ENCODE data around the gene SRPK3.
"Not testable (repeated sequence)": the region's sequence is repeated elsewhere in the genome, so short reads cannot be mapped to it uniquely, and the experiment has no call there.

Gene SRPK3

DNA sequence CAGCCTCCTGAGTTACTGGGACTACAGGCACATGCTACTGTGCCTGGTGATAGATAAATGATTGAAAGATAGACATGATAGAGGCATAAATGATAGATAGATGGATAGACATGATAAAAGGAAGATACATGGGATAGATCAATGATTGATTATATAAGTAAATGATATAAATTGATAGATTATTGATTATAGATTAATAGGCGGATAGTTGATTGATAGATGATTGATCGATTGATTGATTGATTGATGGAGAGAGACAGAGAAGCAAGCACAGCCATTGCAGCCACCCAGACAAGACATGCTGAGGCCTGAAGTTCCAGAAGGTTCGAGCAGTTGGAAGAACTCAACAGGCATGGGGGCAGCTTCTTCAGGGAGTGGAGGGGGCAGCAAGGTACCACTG lies 34.5 kb upstream of the SRPK3 start:
- in situ Hi-C loops (cut with HindIII; ENCODE audit: low sequenced_read_pairs), result no loop called here

DNA sequence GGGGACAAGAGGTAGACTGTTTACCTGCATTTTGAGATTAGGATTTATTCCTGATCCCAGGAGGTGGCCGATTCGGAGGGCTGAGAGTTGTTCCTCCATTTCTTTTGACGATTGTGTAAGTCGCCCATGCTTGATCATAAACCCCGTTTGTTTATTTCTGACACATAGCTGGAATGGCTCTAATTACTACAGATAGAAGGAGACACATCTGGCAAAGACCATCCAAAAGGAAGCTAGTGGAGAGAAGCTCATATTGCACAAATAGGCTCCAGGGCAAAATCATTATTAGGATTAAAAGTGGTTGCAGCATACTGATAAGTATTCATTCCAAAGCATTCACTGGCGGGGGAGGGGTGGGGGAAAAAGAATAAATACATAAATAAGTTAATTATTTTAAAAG lies 33.9 kb upstream of the SRPK3 start:
- in situ Hi-C loops (cut with HindIII; ENCODE audit: low sequenced_read_pairs), result not testable (repeated sequence)

DNA sequence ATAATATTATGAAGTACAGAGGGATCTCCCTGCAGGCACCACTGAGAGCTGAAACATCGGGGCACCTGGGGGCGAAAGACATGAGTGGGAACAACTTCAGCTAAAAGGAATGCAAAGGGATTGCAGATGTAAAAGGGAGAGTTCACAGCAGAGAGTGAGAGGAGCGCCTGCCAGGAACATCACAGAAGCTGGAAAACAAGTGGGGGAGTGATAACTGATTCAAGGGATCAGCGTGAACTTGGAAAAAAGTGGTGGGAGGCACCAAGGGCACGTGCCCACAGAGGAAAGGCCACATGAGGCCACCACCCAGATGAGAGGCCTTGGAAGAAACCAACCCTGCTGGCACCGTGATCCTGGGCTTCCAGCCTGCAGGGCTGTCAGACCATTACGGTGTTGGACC lies 31.8 kb upstream of the SRPK3 start:
- in situ Hi-C loops (cut with HindIII; ENCODE audit: low sequenced_read_pairs), result not testable (repeated sequence)

DNA sequence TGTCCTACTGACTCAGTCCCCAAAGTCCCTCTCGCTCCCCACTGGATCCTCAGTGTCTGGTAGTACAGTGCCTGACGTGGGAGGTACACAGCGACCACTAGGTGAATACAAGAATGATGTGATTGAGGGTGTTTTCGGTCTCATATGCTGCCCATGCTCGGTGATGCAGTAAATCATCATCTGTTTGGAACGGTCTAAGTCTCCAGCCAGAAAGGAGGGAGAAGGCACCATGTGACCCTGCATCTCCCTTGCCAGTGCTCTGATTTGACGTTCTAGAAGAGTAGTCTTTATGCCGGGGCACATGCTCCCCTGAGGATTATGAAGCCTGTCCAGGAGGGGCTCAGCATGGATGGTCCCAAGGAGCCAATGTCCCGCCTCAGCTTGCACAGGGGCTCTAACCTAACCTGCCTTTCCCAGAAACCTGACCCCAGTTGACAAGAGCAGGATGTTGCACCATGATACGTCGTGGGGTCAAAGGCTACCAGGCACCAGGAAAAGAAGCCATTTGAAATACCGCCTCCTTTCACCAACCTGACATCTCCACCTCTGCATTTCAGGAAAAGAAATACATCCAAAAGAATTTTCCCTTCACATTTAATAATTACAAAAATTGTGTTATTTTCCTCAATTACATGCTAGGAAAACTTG lies 30.6 kb upstream of the SRPK3 start:
- in situ Hi-C loops (cut with HindIII; ENCODE audit: low sequenced_read_pairs), result no loop called here

DNA sequence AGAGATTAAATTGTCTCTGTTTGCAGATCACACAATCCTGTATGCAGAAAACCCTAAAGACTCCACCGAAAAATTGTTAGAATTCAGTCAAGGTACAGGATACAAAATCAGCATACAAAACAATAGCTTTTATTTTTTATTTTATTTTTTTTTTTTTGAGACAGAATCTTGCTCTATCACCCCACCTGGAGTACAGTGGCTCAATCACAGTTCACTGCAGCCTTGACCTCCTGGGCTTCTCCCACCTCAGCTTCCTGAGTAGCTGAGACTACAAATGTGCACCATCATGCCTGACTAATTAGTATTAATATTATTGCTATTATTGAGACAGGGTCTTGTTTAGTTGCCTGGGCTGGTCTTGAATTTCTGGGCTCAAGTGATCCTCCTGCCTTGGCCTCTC lies 25.7 kb upstream of the SRPK3 start:
- in situ Hi-C loops (cut with HindIII; ENCODE audit: low sequenced_read_pairs), result no loop called here

DNA sequence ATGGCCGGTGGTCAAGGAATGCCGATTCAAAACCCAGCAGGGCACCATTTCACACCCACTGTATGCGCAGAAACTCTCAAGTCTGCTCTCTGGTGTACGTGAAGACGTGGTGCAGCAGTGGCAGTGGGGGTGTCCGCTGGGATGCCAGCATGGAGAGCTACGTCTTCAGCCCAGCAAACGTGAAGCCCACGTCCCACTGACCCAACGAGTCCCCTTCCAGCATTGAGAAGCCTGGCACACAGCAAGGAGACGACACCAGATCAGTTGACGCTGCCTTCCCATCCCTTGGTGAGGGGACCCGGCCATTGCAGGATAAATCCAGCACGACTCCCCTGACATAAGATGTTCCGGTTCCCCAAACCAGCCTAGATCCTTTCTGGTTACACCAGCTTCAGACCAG lies 19.0 kb upstream of the SRPK3 start:
- in situ Hi-C loops (cut with HindIII; ENCODE audit: low sequenced_read_pairs), result no loop called here

DNA sequence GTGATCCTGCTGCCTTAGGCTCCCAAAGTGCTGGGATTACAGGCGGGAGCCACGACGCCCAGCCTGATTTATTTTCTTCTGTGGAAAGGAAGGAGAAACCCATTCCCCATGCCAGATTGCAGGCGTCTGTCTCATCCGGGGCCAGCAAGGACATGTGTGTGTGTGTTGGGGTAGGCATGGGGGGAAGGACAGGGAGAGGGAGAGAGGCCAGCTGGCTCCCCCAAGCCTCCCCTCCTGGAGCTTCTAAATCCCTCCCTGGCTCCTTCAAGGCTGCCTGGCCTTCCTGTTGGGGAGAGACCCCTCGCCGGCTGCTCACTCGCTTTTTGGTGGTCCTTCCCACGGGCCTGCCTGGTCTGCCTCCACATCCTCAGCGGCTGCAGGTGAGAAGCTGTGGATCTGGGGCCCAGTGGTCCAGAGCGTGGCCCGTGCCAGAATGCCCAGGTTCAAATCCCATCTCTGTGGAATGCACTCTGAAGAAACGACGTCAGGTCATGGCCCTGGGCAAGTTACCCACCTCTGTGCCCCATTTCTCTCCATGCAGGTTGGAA lies 18.1 kb upstream of the SRPK3 start:
- in situ Hi-C loops (cut with HindIII; ENCODE audit: low sequenced_read_pairs), result no loop called here

DNA sequence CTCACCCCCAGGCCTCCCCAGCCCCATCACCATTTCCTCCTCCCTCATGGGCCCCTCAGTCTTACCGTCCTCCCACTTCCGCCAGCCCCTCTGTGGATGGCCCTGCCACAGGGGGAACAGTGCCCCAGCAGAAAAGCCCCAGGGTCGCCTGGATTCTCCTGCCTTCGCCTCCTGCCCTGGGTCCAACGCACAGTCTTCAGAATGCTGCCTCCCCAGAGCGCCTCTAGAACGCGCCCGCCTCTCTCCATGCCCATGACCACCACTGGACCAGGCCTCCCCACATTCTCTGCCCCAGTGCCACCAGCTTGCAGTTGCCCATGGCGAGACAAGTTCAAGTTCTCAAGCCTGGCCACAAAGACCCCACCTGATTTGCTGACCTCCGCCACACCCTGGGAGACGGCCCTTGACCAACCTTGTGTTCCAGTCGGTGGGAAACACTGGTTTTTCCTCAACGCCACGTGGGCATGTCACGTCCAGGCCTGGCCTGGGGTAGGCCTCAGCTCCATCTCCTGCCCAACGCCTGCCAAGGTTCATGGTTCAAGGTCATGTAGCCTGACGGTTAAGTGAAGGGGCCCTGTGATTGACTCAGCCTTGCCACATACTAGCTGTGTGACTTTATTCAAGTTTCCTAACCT lies 17.4 kb upstream of the SRPK3 start:
- in situ Hi-C loops (cut with HindIII; ENCODE audit: low sequenced_read_pairs), result no loop called here

DNA sequence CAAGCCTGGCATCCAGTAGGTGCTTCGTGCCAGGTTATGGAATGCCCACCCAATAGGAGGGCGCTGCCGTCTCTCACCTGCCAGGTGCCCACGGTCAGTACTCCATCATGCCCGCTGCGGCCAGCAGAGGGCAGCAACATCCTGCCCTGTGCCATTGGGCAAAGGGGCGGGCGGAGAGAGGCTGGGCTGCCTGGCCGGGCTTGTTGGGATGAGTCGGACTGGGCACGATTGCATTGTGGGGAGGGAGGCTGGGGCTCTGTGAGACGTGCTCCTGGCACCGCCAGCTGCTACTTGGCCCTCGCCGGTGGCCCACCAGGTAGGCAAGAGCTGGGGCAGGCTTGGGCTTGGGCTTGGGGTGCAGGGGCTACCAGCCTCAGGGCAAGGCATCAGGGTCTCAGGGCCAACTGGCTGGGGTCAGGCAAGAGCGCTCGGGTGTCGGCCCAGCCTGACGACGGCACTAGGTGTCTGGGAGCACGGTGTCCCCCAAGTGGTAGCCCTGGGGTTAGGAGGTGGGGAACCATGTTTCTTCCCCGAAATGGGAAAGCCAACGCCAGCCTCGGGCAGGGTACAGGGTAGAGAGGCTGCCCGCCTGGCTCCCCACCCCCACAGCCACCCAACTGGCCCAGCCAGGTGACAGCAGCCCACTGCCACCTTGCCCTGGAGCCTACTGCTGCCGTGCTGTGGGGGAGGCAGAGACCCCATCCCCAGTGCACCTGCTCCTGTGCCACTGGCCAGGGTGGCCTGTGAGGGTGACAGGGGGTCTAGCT lies 16.7 kb upstream of the SRPK3 start, which contains the start of gene PLXNB3:
PLXNB3 (plus strand) TSS at position 261 of the 767 bp plus-strand sequence. CDS start 1,287 bp downstream, outside the sequence.
- in situ Hi-C loops (cut with HindIII; ENCODE audit: low sequenced_read_pairs), result no loop called here

DNA sequence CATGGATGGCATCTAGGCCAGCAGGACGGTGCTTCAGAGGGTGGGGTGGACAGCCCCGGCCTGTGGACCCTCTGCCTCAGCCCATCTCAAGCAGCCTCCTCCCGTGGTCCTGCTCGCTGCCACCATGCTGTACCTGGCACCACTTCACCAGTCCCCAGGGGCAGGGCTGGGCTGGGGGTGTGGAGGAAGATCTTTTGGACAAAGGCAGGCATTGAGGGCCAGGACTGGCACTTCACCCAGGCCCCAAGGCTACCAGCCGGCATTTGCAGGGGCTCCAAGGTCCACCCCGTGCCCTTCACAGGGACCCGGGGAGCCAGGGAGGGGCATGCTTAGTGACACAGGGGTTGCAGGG lies 16.1 kb upstream of the SRPK3 start:
- in situ Hi-C loops (cut with HindIII; ENCODE audit: low sequenced_read_pairs), result no loop called here

DNA sequence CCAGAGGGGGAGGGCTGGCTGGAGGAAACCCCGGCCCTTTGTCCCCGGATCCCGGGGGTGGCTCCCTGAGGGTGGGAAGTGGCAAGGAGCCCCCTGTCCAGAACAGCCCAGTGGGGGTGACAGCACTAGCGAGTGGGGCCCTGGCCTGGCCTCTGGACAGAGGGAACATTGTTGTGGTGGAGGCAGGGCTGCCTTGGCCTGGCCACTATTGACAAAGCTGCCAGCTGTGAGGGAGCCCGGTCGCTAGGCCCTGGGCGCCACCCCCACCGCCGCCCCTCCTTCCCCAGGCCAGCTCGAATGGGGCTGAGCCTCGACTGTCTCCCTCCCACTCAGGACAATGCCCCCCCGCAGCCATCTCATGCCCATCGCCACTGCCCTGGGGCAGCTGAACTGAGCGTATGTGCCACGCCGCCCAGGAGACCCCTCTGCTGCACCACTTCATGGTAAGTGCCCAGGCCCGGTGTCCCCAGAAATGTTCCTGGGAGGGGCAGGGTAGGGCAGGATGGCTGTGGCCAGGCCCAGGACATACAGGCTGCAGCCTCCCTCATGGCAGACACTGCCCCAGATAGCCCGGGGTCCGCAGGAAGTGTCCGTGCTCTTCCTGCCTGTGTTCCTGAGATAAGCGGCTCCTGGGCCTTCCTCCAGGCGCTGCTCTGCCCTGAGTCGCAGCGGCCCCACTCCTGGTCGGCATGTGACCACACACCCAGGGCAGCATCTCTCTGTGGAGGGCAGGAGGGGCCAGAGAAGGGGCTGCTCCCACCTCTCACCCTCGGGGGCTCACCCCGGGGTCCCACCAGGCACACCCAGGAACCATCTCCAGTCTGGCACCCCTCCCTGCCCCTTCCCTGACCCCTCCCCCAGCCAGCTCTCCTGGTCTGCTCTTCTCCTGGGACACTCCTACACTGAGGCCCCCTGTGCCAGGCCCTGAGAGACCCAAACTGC lies 15.4 kb upstream of the SRPK3 start:
- in situ Hi-C loops (cut with HindIII; ENCODE audit: low sequenced_read_pairs), result no loop called here

DNA sequence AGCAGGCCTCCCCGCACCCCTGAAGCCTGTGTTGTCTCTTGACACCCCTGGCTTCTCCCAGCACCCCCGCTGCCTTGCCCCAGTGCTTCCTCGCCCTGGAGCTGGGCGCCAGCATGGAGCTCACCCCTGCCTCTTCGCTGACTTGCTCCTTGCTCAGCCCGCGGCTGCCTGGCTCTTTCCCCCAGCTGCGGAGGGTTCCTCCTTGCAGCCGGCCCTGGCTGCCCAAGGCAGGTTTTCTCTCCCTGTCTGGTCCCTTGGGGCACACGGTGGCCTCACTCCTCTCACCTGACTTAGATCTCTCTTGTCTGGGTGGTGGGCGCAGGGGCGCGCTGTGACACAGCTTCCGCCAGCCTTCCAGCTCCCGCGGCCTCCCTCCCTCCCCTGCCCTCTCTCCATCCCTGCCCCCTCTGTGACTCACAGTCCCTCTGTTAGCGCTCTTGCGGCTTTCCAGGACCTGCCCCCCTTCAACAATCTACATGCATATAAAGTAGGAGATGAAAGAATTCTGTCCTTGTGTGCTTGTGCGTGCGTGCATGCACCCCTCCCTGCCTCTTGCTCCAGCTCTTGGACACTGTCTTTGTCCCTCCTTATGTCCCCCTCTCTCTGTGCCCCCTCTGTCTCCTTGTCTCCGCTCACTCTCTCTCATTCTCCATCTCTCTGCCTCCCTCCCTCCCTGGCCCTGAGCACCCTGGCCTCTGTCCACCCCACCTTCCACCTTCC lies 14.6 kb upstream of the SRPK3 start:
- in situ Hi-C loops (cut with HindIII; ENCODE audit: low sequenced_read_pairs), result no loop called here

DNA sequence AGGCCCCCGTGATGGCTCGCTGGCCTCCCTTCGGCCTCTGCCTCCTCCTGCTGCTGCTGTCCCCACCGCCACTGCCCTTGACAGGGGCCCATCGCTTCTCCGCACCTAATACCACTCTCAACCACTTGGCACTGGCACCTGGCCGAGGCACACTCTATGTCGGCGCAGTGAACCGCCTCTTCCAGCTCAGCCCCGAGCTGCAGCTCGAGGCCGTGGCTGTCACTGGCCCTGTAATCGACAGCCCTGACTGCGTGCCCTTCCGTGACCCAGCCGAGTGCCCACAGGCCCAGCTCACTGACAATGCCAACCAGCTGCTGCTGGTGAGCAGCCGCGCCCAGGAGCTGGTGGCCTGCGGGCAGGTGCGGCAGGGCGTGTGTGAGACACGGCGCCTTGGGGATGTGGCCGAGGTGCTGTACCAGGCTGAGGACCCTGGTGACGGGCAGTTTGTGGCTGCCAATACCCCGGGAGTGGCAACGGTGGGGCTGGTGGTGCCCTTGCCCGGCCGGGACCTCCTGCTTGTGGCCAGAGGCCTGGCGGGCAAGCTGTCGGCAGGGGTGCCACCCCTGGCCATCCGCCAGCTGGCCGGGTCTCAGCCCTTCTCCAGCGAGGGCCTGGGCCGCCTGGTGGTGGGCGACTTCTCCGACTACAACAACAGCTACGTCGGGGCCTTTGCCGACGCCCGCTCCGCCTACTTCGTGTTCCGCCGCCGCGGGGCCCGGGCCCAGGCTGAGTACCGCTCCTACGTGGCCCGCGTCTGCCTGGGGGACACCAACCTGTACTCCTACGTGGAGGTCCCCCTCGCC lies 13.8 kb upstream of the SRPK3 start:
- in situ Hi-C loops (cut with HindIII; ENCODE audit: low sequenced_read_pairs), result no loop called here

DNA sequence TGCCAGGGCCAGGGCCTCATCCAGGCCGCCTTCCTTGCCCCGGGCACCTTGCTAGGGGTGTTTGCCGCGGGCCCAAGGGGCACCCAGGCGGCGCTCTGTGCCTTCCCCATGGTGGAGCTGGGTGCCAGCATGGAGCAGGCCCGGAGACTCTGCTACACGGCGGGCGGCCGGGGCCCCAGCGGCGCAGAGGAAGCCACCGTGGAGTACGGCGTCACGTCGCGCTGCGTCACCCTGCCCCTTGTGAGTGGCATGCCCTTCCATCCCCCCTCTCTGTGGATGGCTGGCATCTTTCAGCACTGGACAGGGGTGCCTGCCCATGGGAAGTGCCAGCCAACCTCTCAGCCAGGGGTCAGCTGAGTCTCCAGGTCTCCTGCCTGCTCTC lies 13.2 kb upstream of the SRPK3 start:
- in situ Hi-C loops (cut with HindIII; ENCODE audit: low sequenced_read_pairs), result no loop called here

DNA sequence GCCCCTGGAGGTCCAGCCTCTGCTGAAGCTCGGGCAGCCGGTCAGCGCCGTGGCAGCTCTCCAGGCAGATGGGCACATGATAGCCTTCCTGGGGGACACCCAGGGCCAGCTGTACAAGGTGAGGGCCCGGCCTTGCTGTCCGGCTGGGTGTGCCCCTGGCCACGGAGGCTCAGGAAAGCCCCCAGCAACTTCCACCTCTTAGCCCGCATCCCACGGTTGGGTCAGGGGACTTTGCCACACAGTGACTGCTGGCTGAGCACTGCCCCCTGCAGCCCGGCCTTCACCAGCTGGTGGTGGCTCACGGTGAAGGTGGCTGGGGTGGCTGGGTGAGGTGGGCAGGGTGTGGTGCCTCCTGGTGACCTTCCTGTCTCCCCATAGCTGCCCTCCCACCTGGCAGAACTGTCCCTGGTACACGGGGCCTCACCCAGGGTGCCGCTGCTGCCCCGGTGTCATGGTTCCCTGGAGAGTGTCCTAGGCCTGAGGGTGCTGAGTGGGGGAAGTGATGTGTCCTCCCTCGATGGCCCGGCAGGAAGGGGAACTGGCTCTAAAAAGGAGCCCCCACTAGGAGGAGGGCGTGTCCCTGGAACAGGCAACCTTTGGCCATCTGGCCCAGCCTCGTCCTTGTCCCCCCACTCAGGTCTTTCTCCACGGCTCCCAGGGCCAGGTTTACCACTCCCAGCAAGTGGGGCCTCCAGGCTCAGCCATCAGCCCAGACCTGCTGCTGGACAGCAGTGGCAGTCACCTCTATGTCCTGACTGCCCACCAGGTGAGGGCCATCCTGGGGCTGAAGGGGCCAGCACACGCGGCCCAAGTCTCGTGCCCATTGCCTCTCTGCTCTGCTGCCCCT lies 12.3 kb upstream of the SRPK3 start:
- in situ Hi-C loops (cut with HindIII; ENCODE audit: low sequenced_read_pairs), result no loop called here

DNA sequence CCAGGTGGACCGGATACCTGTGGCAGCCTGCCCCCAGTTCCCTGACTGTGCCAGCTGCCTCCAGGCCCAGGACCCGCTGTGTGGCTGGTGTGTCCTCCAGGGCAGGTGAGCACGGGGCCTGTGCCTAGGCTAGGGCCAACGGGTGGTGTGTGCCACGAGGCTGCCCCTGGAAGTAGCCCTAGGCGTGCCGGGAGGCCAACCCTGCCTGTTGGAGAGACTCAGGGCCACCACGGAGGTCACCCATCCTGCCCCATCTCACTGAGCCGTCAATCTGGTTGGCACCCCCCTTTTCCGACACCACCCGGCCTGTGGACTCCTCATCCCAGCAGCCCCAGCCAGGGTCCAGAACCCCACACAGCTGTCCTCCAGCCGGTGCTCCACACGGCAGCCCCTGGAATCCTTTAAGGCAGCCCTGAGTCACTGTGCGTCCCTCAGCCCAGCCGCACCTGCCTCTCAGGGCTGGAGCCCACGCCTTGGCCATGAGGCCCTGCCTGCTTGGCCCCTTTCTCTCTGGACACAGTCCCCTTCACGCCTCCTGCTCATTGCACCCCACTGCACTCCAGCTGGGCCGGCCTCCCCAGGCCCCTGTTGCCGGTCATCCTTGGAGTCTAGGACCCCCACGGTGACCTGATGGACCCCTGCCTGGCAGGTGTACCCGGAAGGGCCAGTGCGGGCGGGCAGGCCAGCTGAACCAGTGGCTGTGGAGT lies 11.5 kb upstream of the SRPK3 start:
- in situ Hi-C loops (cut with HindIII; ENCODE audit: low sequenced_read_pairs), result no loop called here

DNA sequence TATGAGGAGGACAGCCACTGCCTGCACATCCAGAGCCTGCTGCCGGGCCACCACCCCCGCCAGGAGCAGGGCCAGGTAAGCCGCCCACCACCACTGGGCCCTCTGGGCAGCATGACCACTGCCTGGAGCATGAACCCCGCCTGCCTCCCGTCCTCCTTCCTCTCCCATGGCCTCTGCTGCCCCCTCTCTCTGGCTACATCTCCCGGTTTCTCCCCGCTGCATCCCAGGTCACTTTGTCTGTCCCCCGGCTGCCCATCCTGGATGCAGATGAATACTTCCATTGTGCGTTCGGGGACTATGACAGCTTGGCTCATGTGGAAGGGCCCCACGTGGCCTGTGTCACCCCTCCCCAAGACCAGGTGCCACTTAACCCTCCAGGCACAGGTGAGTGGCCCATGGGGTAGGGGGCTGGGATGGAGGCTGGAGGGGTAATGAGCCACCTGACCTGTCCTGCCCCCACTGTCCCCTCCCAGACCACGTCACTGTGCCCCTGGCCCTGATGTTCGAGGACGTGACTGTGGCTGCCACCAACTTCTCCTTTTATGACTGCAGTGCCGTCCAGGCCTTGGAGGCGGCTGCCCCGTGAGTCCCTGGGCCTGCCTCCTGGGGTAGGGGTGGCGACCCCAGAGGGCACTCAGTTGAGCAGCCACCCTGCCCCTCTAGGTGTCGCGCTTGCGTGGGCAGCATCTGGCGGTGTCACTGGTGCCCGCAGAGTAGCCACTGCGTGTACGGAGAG lies 10.8 kb upstream of the SRPK3 start:
- in situ Hi-C loops (cut with HindIII; ENCODE audit: low sequenced_read_pairs), result no loop called here

Measured in endothelial cell of hepatic sinusoid (primary cell).